OCI-LY3 (cell line): ENCODE results near the gene SPANXN4.

Source experiments
- H2AFZ ChIP-seq: fragments of 200-600, 300-600 bp; shearing (Covaris generic); 2 replicates; pipeline ENCODE4 v1.6.0; 2014; ENCODE audit warnings: antibody characterized with exemption, low read depth, low read length
- H3K27ac ChIP-seq: fragments of 200-600, 300-600 bp; sonication (generic); 2 replicates; pipeline ENCODE4 v1.5.1; 2014; ENCODE audit warnings: mild to moderate bottlenecking, low read length, moderate library complexity, mixed read lengths
- H3K27me3 ChIP-seq: fragments of 200-600, 300-600 bp; sonication (generic); 2 replicates; pipeline ENCODE4 v1.6.1; 2014; ENCODE audit warnings: low read depth, low read length, mixed read lengths
- H3K36me3 ChIP-seq: fragments of 200-600, 300-600 bp; sonication (generic); replicated peaks from 2 replicates; pipeline ENCODE3; 2014; ENCODE audit warnings: low read depth, low read length, mixed read lengths
- H3K4me1 ChIP-seq: fragments of 300-600, 200-600 bp; sonication (generic); 2 replicates; pipeline ENCODE4 v1.6.1; 2014; ENCODE audit warnings: low read length, mixed read lengths
- H3K4me2 ChIP-seq: fragments of 200-600, 300-600 bp; sonication (generic); 2 replicates; pipeline ENCODE4 v1.6.1; 2014; ENCODE audit warnings: low read length, mixed read lengths
- H3K4me3 ChIP-seq: fragments of 300-600, 200-600 bp; sonication (generic); 2 replicates; pipeline ENCODE4 v1.5.1; 2014; ENCODE audit warnings: antibody characterized with exemption, mild to moderate bottlenecking, low read length, moderate library complexity
- H3K79me2 ChIP-seq: fragments of 300-600, 200-600 bp; shearing (Covaris generic); 2 replicates; pipeline ENCODE4 v1.6.1; 2014; ENCODE audit warnings: mild to moderate bottlenecking, low read length, mixed read lengths
- H3K9ac ChIP-seq: fragments of 300-600, 200-600 bp; shearing (Covaris generic); 2 replicates; pipeline ENCODE4 v1.6.0; 2014; ENCODE audit warnings: mild to moderate bottlenecking, low read length, moderate library complexity
- H3K9me3 ChIP-seq: fragments of 200-600, 300-600 bp; shearing (Covaris generic); 2 replicates; pipeline ENCODE4 v1.6.1; 2014; ENCODE audit warnings: low read length, mixed read lengths; ENCODE audit not compliant: insufficient read depth
- H4K20me1 ChIP-seq: fragments of 200-600, 300-600 bp; sonication (generic); 2 replicates; pipeline ENCODE4 v1.6.1; 2016; ENCODE audit warnings: low read length, mixed read lengths; ENCODE audit not compliant: insufficient read depth
- CTCF ChIP-seq: fragments of 200-600, 300-600 bp; sonication (generic); IDR thresholded peaks from 2 replicates; pipeline ENCODE4 v1.5.1; 2014; ENCODE audit warnings: antibody characterized with exemption, low read length, low read depth
- EZH2phosphoT487 ChIP-seq: fragments of 200-600 bp; shearing (Covaris generic); IDR thresholded peaks from 2 replicates; pipeline ENCODE4 v1.6.1; 2018; ENCODE audit warnings: antibody characterized with exemption, mixed run types, low read depth

SPANXN4 gene

GRCh38 chrX:143082537-143082936, 56.8 kb downstream of the SPANXN4 start:
- no peak overlapping the region for H3K27ac ChIP-seq
- no peaks in the 10 kb centered on the region for H3K27me3 ChIP-seq
- H3K79me2 ChIP-seq, result no peaks in the 10 kb centered on the region

More at GRCh38 chrX:143082537-143082936, 56.8 kb downstream of the SPANXN4 start:
- H4K20me1 ChIP-seq, result no peaks in the 10 kb centered on the region
- H3K9ac ChIP-seq, result no peak overlapping the region
- H3K4me1 ChIP-seq, result no peaks in the 10 kb centered on the region
- H3K4me3 ChIP-seq, result no peak overlapping the region
- H3K9me3 ChIP-seq, result no peaks in the 10 kb centered on the region
- H3K36me3 ChIP-seq, result no peaks in the 10 kb centered on the region
- no peak overlapping the region for H2AFZ ChIP-seq
- no peak for TF ChIP-seq EZH2phosphoT487
- no peak for TF ChIP-seq CTCF
- H3K4me2 ChIP-seq, result no peak overlapping the region
